ENCODE data around the gene PRIMA1. TPM values are rescaled to one million over a fixed set of nuclear protein-coding genes. Genes with fewer than 3 reads are reported as not detected.

The PRIMA1 gene
- total and polyA plus RNA-seq, 2 donors from 2014 or later: 1.0 to 1.7 TPM

DNA sequence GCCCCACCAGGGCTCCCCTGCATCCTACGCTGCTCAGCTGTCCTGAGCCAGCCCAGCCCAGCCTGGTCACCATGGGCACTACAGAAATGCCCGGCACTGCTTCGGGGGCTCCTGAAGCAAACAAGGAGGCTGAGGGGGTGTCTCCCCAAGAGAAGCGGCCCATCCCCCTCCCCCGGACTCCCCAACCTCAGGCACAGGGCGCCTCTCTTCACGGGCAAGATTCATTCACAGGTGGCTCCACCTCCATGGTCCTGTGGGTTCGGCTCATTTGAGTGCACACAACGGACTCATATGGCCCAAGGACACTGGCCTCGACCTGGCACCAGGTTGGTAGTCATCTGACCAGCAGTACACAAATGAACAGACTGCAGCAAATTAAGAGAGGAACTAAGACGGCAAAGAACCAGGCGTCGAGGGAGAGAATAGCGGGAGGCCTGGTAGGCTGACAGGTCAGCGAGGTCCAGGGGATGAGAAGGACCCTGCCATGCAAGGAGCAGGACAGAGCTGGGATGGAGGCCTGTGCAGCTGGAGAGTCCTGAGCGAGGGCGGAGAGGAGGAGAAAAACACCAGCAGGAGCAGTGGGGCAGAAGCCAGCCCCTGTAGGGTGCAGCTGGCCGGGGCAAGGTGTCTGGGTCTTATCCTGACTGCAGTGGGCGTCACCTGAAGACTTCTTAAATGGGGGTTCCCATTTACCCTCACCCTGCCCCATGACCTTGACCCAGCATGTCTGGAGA is 60.2 kb downstream of the PRIMA1 start:
- no peak overlapping the region for H3K27ac ChIP-seq (ENCODE audit: low read depth in 2 of 2, low read length in 2 of 2)
- TF ChIP-seq, protein P1, sequence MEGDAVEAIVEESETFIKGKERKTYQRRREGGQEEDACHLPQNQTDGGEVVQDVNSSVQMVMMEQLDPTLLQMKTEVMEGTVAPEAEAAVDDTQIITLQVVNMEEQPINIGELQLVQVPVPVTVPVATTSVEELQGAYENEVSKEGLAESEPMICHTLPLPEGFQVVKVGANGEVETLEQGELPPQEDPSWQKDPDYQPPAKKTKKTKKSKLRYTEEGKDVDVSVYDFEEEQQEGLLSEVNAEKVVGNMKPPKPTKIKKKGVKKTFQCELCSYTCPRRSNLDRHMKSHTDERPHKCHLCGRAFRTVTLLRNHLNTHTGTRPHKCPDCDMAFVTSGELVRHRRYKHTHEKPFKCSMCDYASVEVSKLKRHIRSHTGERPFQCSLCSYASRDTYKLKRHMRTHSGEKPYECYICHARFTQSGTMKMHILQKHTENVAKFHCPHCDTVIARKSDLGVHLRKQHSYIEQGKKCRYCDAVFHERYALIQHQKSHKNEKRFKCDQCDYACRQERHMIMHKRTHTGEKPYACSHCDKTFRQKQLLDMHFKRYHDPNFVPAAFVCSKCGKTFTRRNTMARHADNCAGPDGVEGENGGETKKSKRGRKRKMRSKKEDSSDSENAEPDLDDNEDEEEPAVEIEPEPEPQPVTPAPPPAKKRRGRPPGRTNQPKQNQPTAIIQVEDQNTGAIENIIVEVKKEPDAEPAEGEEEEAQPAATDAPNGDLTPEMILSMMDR (IDR thresholded peaks at IDR 0.05; ENCODE audit: borderline replicate concordance, extremely low read depth, insufficient read depth): no peak
- no peaks in the 10 kb centered on the region for H3K9me3 ChIP-seq (ENCODE audit: control insufficient read depth in 2 of 3, insufficient read depth in 1 of 3, low read length in 3 of 3)
- H3K4me3 ChIP-seq (ENCODE audit: low read length in 3 of 3): no peak overlapping the region
- no peaks in the 10 kb centered on the region for H3K4me1 ChIP-seq (ENCODE audit: control insufficient read depth in 2 of 3, insufficient read depth in 2 of 3, low read depth in 1 of 3, low read length in 3 of 3)
- intact Hi-C loops (cut with DNase I): no loop called here
- H3K27me3 ChIP-seq (ENCODE audit: control insufficient read depth, insufficient read depth, low read length): no peaks in the 10 kb centered on the region
- FAIRE-seq: no peak
- no peak overlapping the region for H3K9ac ChIP-seq (ENCODE audit: low read length in 3 of 3)
- no peaks in the 10 kb centered on the region for H3K36me3 ChIP-seq (ENCODE audit: control insufficient read depth in 2 of 3, insufficient read depth in 3 of 3, low read length in 3 of 3)
- peak in 1 of 5 donors; percentile 37 for DNase-seq

DNA sequence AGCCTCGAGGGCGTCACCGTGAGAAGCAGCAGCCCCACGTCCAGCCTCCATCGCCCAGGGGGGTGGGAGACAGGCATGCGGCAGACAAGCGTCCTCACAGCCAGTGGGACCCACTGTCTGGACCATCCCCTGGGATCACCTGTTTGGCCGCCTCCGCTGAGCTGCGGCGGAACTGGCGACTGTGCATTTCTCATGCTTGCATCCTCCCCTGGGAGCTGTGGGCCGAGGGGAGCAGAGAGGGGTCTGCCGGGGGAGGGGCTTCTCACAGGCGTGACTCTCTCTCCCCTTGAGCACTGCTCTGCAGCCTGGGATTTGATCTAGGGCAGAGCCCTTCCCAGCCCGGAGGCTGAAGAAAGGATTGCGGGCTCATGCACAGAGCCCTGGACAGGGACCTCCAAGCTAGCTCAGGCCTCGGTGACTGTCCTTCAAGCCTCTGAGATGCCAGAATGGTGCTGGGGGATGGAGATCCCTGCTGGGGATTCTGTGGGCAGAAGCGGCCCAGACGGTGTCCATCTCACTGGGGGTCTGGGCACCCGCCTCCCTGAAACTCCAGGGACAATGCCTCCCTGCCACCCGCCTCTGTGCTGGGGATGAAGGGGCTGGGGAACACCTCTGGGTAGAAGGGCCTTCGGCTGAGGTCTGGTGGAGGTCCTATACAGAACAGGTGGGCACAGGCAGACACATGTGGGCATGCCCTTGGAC is 61.1 kb downstream of the PRIMA1 start:
- Histone ChIP-seq H3K9me3 (ENCODE audit: control insufficient read depth in 2 of 3, insufficient read depth in 1 of 3, low read length in 3 of 3) (no peaks in the 10 kb centered on the region), H3K4me3 (ENCODE audit: low read length in 3 of 3) (no peak overlapping the region), H3K9ac (ENCODE audit: low read length in 3 of 3) (no peak overlapping the region), H3K36me3 (ENCODE audit: control insufficient read depth in 2 of 3, insufficient read depth in 3 of 3, low read length in 3 of 3) (no peaks in the 10 kb centered on the region), H3K27me3 (ENCODE audit: control insufficient read depth, insufficient read depth, low read length) (no peaks in the 10 kb centered on the region), H3K4me1 (ENCODE audit: control insufficient read depth in 2 of 3, insufficient read depth in 2 of 3, low read depth in 1 of 3, low read length in 3 of 3) (no peaks in the 10 kb centered on the region), H3K27ac (ENCODE audit: low read depth in 2 of 2, low read length in 2 of 2) (no peak overlapping the region)
- DNase-seq (peak in 1 of 5 donors; percentile 51), FAIRE-seq (no peak)
- TF ChIP-seq, protein P1 (IDR thresholded peaks at IDR 0.05; ENCODE audit: borderline replicate concordance, extremely low read depth, insufficient read depth): no peak
- intact Hi-C loops (cut with DNase I): no loop called here

DNA sequence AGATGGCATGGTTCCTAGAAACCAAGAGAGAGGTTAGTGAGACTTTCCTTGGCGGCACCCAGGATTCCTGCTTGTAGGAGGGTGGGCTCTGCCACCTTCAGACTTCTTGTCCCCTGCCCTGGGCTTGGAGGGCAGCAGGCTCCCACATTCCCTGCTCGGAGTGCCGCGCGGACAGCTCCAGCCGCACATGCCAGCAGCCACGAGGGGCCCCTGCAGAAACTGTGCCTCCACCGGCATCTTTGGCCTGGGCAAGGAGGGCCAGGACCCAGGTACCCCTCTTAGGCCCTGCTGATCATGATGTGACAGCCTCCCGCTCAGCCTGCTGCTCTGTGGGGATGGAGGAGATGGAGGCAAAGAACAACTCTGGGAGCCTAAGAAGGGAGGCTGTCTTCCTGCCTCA is 62.3 kb downstream of the PRIMA1 start:
- Histone ChIP-seq H3K27me3 (ENCODE audit: control insufficient read depth, insufficient read depth, low read length) (no peaks in the 10 kb centered on the region), H3K27ac (ENCODE audit: low read depth in 2 of 2, low read length in 2 of 2) (no peak overlapping the region), H3K9ac (ENCODE audit: low read length in 3 of 3) (no peak overlapping the region), H3K4me1 (ENCODE audit: control insufficient read depth in 2 of 3, insufficient read depth in 2 of 3, low read depth in 1 of 3, low read length in 3 of 3) (no peaks in the 10 kb centered on the region), H3K4me3 (ENCODE audit: low read length in 3 of 3) (no peak overlapping the region), H3K36me3 (ENCODE audit: control insufficient read depth in 2 of 3, insufficient read depth in 3 of 3, low read length in 3 of 3) (no peaks in the 10 kb centered on the region), H3K9me3 (ENCODE audit: control insufficient read depth in 2 of 3, insufficient read depth in 1 of 3, low read length in 3 of 3) (no peaks in the 10 kb centered on the region)
- TF ChIP-seq, protein P1 (IDR thresholded peaks at IDR 0.05; ENCODE audit: borderline replicate concordance, extremely low read depth, insufficient read depth): no peak
- DNase-seq: no peak
- intact Hi-C loops (cut with DNase I): no loop called here
- FAIRE-seq: no peak
